ENCODE measurements around the gene TXNL4B.

- TF ChIP-seq EP300 (IDR thresholded peaks at IDR 0.05; ENCODE audit: low read length) (no peak), CTCF (IDR thresholded peaks at IDR 0.05 in 2 of 3, conservative IDR thresholded peaks at IDR 0.05 in 1 of 3; ENCODE audit: insufficient read depth in 2 of 3, low read depth in 1 of 3, low read length in 3 of 3) (no peak), ZNF778 (CRISPR knock-in tag; IDR thresholded peaks at IDR 0.05) (no peak), ZNF165 (CRISPR knock-in tag; IDR thresholded peaks at IDR 0.05; ENCODE audit: borderline replicate concordance) (no peak)
- TF ChIP-seq, protein P1, sequence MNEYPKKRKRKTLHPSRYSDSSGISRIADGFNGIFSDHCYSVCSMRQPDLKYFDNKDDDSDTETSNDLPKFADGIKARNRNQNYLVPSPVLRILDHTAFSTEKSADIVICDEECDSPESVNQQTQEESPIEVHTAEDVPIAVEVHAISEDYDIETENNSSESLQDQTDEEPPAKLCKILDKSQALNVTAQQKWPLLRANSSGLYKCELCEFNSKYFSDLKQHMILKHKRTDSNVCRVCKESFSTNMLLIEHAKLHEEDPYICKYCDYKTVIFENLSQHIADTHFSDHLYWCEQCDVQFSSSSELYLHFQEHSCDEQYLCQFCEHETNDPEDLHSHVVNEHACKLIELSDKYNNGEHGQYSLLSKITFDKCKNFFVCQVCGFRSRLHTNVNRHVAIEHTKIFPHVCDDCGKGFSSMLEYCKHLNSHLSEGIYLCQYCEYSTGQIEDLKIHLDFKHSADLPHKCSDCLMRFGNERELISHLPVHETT (CRISPR knock-in tag; conservative IDR thresholded peaks at IDR 0.05 in 1 of 2, IDR thresholded peaks at IDR 0.05 in 1 of 2): no peak
Observed at GRCh38 chr16:72137380-72138063, 44.1 kb upstream of the TXNL4B start.
